CD1c-positive myeloid dendritic cell (primary cell): ENCODE measurements around the gene MADD.

ENCODE experiments used
- DNase-seq: peaks from one replicate; pipeline ENCODE4 v3.0.0-alpha.2; 2016; ENCODE audit errors: extremely low spot score

MADD gene

DNA sequence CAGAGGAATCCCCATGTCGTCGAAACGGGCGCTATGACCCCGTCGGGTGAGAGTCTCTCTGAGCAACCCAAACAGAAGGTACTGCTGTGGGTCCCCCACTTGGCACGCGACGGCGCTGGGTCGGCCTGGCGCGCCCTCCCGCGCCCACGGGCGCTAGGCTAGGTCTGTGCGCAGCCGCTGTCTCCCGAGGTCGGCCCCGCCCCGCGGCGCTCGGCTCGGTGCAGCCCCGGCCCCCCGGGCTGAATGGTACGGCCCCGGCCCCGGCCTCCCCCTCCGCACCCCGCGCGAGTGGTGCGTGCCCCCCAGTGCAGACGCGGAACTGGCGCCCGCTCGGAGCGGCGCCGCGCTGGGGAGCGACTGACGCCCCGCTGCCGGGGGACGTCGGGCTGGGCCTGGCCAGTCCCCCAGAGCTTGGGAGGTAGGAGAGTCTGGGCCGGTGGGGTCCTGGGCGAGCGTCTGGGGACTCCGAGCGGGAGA, at the start of gene MADD:
MADD (plus strand) TSS at position 305 of the 477 bp plus-strand sequence.
- DNase-seq, result peak; percentile 95

DNA sequence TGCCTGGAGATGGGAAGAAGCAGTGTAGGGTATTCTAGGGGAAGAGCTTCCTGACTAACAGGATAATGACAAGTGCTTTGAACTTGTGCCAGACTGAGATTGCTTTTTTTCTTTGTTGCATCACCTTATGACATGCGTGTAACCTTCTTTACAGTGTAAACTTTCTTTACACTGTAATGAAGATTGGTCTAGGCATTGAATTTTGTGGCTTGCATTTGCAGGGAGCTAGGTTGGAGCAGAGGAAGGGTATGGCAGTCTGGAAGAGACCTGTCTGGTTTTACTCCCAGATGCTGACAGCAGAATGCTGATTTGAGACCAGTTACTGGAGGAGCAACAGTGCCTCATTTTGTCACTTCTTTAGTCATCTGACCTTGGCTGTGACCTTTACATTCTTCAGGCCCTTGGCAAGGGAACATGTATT, 49.5 kb upstream of the MADD start:
- DNase-seq, result no peak

- no peak for DNase-seq
Measured at GRCh38 chr11:47222696-47223095, 47.2 kb upstream of the MADD start.

DNA sequence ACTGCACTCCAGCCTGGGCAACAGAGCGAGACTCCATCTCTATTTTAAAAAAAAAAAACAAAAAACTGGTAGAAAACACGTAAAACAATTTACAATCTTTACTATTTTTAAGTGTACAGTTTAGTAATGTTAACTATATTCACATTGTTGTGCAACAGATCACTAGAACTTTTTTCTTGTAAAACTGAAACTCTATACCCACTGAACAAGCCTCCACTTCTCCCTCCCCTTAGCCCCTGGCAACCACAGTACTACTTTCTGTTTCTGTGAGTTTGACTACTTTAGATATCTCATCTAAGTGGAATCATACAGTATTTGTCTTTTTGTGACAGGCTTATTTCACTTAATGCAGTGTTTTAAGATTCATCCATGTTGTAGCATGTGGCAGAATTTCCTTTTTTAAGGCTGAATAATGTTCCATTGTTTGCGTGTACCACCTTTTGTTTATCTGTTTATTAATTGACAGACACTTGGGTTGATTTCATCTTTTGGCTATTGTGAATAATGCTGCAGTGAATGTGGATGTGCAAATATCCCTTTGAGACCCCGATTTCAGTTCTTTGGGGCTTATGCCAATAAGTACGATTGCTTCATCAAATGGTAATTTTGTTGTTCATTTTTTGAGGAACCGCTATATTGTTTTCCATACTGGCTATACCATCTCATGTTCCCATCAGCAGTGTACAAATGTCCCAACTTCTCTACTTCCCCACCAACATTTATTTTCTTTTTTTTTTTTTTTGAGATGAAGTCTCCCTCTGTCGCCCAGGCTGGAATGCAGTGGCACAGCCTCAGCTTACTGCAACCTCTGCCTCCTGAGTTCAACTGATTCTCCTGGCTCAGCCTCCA, 44.2 kb upstream of the MADD start:
- peak; percentile 48 for DNase-seq

GRCh38 chr11:47229161-47229560, 40.8 kb upstream of the MADD start:
- no peak for DNase-seq

DNA sequence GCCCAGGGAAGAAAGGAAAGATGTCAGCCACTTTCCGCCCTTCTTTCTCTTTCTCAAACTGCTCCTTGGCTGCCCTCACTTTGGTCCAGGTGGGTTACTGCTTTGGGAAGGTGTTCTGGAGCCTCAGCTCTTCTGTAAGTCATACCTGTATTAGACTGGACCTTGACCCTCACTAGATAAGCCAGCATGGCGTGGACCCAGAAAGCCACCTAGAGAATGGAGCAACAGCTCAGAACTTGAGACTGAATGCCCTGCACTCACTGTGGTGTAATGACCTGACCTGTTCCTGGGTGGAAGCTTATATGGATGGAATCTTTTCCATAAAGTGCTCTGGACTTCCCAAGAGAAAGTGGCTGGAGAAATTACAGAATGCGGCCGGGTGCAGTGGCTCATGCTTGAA, 36.9 kb upstream of the MADD start:
- DNase-seq, result no peak

- peak; percentile 34 for DNase-seq
Measured at GRCh38 chr11:47233989-47234668, 35.8 kb upstream of the MADD start.

DNA sequence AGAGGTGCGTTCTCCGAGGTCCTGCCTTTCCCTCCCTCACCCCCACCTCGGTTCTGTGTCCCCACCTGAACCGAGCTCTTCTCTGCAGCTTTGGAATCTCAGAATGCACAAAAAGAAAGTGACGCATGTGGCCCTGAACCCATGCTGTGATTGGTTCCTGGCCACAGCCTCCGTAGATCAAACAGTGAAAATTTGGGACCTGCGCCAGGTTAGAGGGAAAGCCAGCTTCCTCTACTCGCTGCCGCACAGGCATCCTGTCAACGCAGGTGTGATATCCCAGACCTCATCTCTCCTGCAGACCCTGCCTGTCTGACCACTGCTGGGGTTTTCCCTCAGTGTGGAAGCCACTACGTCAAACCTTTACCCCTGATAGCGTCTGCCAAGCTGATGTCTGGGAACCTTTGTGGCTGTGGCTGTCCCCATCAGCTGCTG, 35.2 kb upstream of the MADD start:
- no peak for DNase-seq

- no peak for DNase-seq
Measured at GRCh38 chr11:47235163-47235562, 34.8 kb upstream of the MADD start.

GRCh38 chr11:47236482-47236881, 33.5 kb upstream of the MADD start:
- no peak for DNase-seq

DNA sequence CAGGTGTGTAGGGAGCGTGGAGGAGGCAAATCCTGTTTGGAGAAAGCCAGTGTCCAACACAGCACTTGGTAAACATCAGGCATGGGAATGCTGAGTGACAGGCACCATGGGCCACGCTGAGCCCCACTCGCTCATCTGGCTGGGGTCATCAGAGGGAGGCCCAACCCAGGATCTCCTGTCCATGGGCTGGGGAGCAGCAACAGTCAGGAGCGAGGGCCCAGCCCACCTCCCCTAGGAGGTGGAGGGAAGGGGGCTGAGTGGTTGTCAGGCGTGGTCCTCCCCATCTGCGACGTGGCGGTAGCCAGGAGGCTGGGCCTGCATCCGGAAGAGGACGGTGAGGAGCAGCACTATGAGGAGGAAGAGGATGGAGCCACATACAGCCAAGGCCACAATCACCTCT, 30.1 kb upstream of the MADD start:
- no peak for DNase-seq

GRCh38 chr11:47241841-47242301, 28.1 kb upstream of the MADD start:
- DNase-seq, result peak; percentile 83

DNA sequence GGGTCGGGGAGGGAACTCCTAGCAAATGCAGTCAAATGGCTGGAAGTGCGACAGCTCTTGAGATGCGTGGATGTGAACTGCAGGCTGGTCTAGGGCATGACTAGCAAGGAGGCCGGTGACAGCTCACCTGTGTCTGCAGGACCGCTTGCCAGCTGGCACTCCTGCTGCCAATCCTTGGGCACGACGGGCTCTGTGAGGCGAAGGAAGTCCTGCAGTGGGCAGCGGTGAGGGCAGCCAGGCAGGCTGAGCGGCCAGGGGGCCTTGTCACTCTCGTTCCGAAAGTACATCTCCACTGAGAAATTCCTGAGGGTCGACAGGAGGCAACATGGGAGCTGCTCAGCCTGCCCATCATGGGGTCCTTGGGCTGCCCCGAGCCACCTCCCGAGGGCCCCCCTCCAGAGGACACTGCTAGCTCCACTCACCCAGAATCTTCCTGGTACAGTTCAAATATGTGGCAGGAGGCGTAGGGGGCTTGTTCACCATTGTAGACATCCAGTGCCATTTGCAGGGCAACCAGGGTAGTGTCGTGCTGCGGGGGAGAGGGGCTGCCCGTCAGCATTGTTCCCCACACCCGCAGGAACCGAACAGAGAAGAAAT, 27.2 kb upstream of the MADD start:
- DNase-seq, result no peak

GRCh38 chr11:47243454-47243853, 26.5 kb upstream of the MADD start:
- no peak for DNase-seq

GRCh38 chr11:47244448-47245350, 25.2 kb upstream of the MADD start:
- peak; percentile 86 for DNase-seq

DNA sequence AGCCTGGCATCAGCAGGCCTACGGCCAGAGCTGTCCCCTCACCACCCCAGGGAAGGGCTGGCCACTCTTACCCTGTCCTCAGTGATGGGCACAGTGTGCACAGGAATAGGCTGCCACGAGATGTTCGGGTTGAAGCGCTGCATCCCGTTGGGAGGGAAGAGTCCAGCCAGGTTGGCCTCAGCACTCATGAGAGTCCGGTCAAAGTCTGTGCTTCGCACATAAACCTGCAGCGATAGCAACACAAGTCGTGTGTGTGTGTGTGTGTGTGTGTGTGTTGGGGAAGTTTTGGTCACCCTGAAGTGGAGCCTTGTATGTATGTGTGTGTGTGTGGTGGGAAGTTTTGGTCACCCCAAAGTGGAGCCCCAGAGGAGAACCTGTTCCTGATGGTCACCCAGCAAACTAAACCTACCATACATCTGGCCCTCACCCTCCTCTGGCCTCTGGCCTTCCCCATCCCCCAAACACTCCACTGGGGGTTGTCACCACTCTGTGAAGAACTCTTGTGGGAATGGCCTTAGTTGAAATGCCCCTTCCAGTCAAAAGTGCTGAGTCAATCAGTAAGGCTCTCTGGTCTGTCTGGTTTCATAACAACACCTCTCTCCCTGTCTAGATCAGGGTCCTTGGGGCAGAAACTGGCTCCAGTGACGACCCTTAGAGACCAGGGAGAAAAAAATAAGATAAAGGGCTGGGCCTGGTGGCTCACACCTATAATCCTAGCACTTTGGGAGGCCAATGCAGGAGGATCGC, 24.1 kb upstream of the MADD start:
- DNase-seq, result no peak

DNA sequence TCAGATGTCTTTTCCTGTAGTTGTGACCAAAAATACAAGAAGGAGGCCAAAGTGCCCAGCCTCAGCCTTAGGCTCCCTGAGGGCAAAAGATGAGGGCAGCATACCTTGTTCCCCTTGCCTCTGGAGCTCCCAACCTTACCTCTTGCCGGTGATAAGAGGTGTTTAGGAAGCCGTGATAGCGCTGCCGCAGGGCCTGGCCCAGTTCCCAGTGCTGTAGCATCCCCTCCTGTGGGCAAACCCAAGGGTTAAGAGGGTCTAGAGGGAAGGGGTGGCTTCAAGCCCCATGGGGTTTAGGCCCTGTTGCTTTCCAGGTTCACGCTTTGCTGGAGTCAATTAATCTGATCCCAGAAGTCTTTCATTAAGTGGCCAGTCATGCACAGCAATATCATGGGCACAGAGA, 22.4 kb upstream of the MADD start:
- no peak for DNase-seq

DNA sequence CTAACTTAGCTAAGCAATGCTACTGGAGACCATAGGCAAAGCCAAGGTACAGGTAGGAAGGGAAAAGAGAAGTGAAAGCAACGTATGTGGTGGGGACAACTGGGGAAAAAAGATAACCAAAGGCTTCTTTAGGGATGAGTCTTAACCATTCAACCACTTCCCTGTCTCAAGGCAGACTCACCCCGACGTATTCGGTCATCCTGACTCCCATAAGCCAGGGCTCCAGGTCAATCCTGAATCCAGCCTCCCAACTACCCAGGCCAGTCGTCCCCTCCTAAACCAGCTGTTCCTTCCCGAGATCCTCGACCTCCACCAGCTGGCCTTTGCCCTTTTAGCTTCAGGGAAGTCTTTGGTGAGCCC, 21.6 kb upstream of the MADD start:
- DNase-seq, result peak; percentile 33

DNA sequence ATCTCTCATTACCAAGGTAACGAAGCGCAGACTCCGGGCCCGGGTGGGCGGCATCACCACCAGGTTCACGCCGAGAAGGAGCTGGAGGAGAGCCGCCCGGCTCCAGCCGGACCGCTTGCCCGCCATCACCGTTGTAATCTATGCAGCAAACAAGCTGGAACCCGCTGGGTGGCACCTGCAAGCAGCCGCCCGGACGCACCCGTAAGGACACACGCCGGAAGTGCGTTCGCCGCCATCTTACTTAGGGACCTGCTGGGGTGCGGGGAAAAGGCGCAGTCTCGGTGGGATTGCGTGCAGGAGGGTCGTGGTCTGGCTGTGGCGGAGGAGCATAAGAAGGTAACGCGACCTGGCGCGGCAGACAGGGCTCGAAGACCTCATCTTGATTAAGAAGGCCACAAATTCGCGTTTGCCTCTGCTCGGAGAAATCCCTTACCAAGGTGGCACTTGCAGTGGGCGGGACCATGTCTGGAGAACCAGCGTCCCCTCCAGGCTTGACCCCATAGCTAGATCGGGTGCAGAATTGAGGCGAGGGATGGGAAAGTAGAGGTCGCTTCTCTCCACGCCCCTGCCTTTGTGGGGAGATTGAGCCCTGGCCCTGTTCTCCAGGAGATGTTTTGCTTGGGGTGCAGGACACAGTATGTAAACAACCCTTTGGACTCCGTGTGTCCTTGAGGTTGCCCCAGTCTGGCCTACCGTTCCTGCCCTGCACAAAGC, 21.1 kb upstream of the MADD start, which contains the start of gene ACP2:
ACP2 (minus strand) TSS at position 151 of the 714 bp plus-strand sequence; CDS start at position 126, 25 bp downstream.
- DNase-seq, result peak; percentile 91

DNA sequence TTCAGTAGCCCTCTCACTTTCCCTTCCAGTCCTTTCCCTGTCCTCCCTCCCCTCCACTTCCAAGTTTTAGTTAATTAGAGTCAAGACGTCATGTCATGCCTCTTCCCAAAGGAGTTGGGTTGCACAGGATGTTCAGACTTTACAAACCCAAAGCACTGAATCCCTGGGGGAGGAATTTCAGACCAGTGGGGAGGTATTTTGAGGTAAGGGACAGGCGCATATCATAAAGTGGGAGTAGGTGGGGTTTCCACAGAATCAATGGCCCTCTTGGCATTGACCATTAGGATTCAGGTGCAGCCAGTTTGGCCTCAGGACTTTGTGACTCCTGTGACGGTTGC, 20.6 kb upstream of the MADD start:
- no peak for DNase-seq
